ENCODE measurements around the gene YES1. TPM values are rescaled to one million over a fixed set of nuclear protein-coding genes. Genes with fewer than 3 reads are reported as not detected.

The YES1 gene
- total and polyA plus RNA-seq, 2 of the 13 experiments (the other 11 are each of a cell fraction or from before 2014, with no cell fraction given) = 17.2 to 70.8 TPM

DNA sequence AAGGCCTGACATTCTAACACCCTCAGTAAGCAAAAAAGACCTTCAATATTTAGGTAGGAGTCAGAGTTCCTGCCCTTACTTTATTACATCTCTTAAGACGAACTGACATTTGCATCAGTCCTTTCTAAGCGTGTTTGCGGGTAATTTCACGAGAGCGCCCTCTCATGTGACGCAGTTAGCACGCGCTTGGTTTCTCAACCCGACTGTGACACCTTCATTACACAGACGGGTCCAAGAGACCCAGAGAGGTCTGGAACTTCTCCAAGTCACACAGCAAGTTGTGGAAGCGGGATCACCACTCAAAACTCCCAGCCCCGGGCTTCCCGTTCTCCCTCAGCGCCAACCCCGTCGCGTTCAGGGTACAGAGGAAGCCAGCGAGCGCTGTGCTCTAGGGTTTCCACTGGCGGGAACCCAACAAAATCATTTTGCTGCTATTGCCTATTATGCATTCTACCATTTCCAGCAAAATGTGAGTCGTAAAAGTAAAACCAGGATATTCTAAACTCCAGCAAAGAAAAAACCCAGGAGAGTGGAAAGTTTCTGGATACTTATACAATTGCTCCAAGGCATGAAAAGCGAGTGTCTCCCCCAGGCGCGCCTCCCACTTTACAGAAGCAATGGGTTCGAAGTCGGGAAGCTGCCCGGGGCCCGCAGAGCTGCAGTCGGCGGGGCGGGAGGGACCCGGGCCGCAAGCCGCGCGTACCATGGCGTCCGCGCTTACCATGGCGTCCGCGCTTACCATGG is 100.2 kb downstream of the YES1 start (continued):
- TF ChIP-seq SIX1 (CRISPR knock-in tag; IDR thresholded peaks at IDR 0.05; ENCODE audit: borderline replicate concordance) (no peak), ELF4 (CRISPR knock-in tag; IDR thresholded peaks at IDR 0.05; ENCODE audit: borderline replicate concordance) (0 out of 2 replicates have a peak, but pooled peaks have one; percentile 63), ZFP1 (CRISPR knock-in tag; IDR thresholded peaks at IDR 0.05) (no peak), PHB2 (IDR thresholded peaks at IDR 0.05; ENCODE audit: partially characterized antibody) (no peak), SAP130 (CRISPR knock-in tag; IDR thresholded peaks at IDR 0.05; ENCODE audit: low read depth) (peak; percentile 57), KDM4B (CRISPR knock-in tag; IDR thresholded peaks at IDR 0.05) (no peak), NR2F6 (IDR thresholded peaks at IDR 0.05) (no peak), NR2F6 (CRISPR knock-in tag; IDR thresholded peaks at IDR 0.05) (no peak; the same call in 1 of the 2 replicates), ZNF136 (CRISPR knock-in tag; IDR thresholded peaks at IDR 0.05; ENCODE audit: low read depth) (peak; percentile 71; the same call in 1 of the 2 replicates), CENPX (CRISPR knock-in tag; IDR thresholded peaks at IDR 0.05) (no peak), HOXD1 (CRISPR knock-in tag; IDR thresholded peaks at IDR 0.05) (no peak), ZNF660 (CRISPR knock-in tag; IDR thresholded peaks at IDR 0.05; ENCODE audit: borderline replicate concordance, low read depth) (no peak), ELF3 (CRISPR knock-in tag; IDR thresholded peaks at IDR 0.05) (no peak), KAT2B (IDR thresholded peaks at IDR 0.05; ENCODE audit: borderline replicate concordance, low read depth, low read length) (no peak), ZNF331 (CRISPR knock-in tag; IDR thresholded peaks at IDR 0.05) (no peak), IKZF4 (CRISPR knock-in tag; IDR thresholded peaks at IDR 0.05; ENCODE audit: borderline replicate concordance, low read depth, not compliant biosample characterization) (peak; percentile 24), ZNF30 (CRISPR knock-in tag; IDR thresholded peaks at IDR 0.05) (peak; percentile 19; the same call in 1 of the 2 replicates)
- TF ChIP-seq, protein P1, sequence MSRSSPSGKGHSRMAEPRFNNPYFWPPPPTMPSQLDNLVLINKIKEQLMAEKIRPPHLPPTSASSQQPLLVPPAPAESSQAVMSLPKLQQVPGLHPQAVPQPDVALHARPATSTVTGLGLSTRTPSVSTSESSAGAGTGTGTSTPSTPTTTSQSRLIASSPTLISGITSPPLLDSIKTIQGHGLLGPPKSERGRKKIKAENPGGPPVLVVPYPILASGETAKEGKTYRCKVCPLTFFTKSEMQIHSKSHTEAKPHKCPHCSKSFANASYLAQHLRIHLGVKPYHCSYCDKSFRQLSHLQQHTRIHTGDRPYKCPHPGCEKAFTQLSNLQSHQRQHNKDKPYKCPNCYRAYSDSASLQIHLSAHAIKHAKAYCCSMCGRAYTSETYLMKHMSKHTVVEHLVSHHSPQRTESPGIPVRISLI (CRISPR knock-in tag; IDR thresholded peaks at IDR 0.05; ENCODE audit: borderline replicate concordance) = no peak
- TF ChIP-seq, protein P2, sequence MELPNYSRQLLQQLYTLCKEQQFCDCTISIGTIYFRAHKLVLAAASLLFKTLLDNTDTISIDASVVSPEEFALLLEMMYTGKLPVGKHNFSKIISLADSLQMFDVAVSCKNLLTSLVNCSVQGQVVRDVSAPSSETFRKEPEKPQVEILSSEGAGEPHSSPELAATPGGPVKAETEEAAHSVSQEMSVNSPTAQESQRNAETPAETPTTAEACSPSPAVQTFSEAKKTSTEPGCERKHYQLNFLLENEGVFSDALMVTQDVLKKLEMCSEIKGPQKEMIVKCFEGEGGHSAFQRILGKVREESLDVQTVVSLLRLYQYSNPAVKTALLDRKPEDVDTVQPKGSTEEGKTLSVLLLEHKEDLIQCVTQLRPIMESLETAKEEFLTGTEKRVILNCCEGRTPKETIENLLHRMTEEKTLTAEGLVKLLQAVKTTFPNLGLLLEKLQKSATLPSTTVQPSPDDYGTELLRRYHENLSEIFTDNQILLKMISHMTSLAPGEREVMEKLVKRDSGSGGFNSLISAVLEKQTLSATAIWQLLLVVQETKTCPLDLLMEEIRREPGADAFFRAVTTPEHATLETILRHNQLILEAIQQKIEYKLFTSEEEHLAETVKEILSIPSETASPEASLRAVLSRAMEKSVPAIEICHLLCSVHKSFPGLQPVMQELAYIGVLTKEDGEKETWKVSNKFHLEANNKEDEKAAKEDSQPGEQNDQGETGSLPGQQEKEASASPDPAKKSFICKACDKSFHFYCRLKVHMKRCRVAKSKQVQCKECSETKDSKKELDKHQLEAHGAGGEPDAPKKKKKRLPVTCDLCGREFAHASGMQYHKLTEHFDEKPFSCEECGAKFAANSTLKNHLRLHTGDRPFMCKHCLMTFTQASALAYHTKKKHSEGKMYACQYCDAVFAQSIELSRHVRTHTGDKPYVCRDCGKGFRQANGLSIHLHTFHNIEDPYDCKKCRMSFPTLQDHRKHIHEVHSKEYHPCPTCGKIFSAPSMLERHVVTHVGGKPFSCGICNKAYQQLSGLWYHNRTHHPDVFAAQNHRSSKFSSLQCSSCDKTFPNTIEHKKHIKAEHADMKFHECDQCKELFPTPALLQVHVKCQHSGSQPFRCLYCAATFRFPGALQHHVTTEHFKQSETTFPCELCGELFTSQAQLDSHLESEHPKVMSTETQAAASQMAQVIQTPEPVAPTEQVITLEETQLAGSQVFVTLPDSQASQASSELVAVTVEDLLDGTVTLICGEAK (IDR thresholded peaks at IDR 0.05) = no peak
- TF ChIP-seq, protein P2 (CRISPR knock-in tag; IDR thresholded peaks at IDR 0.05) = no peak
- TF ChIP-seq, protein P3, sequence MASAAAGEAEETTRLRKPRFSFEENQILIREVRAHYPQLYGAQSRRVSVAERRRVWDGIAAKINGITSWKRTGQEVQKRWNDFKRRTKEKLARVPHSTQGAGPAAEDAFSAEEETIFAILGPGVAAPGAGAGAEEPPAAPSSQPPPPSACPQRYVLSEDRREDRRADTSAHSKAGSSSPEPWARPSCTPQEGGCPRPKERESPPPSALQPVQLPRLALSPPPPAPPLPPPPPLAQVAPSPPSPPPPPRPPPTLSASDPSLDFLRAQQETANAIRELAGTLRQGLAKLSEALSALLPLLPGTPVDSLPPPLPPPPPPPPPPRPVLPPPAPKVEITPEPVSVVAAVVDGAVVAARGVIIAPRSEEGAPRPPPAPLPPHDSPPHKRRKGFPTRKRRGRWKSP (CRISPR knock-in tag; IDR thresholded peaks at IDR 0.05) = peak; percentile 42; the same call in 1 of the 2 replicates

All from HepG2 (cell line).